WTC11 (cell line): ENCODE results near the gene RELL1. TPM values are rescaled to one million over a fixed set of nuclear protein-coding genes. Genes with fewer than 3 reads are reported as not detected.

Experiments used
- CDX4 ChIP-seq: fragments of 250-450 bp; sonication (Bioruptor Pico); IDR thresholded peaks from 2 replicates; pipeline ENCODE4 v1.9.0; 2021; ENCODE audit warnings: moderate library complexity, mild to moderate bottlenecking, inconsistent platforms, borderline replicate concordance
- CREM ChIP-seq: sonication (generic); formaldehyde crosslinking; IDR thresholded peaks from 2 replicates; pipeline ENCODE4 v1.8.1; 2022; ENCODE audit warnings: mild to moderate bottlenecking, missing genetic modification reagents, moderate library complexity
- CTCF ChIP-seq: fragments of 200-600 bp; IDR thresholded peaks from 2 replicates; pipeline ENCODE4 v1.8.0; 2022; ENCODE audit warnings: antibody characterized with exemption
- E2F5 ChIP-seq: sonication (generic); formaldehyde crosslinking; IDR thresholded peaks from 2 replicates; pipeline ENCODE4 v1.8.1; 2022; ENCODE audit warnings: mild to moderate bottlenecking, moderate library complexity, missing genetic modification reagents
- ELF4 ChIP-seq: sonication (generic); formaldehyde crosslinking; IDR thresholded peaks from 2 replicates; pipeline ENCODE4 v1.8.1; 2022; ENCODE audit warnings: low read depth, mild to moderate bottlenecking, moderate library complexity, missing genetic modification reagents
- EMX1 ChIP-seq: fragments of 250-450 bp; sonication (Bioruptor Pico); IDR thresholded peaks from 2 replicates; pipeline ENCODE4 v1.8.0; 2021; ENCODE audit warnings: mild to moderate bottlenecking
- ETV6 ChIP-seq: sonication (generic); formaldehyde crosslinking; IDR thresholded peaks from 2 replicates; pipeline ENCODE4 v1.8.1; 2022; ENCODE audit warnings: mild to moderate bottlenecking, missing genetic modification reagents
- FOXK1 ChIP-seq: sonication (generic); formaldehyde crosslinking; IDR thresholded peaks from 2 replicates; pipeline ENCODE4 v1.8.0; 2022; ENCODE audit warnings: mild to moderate bottlenecking, moderate library complexity, missing genetic modification reagents
- FOXP1 ChIP-seq: sonication (generic); formaldehyde crosslinking; IDR thresholded peaks from 2 replicates; pipeline ENCODE4 v1.8.0; 2022; ENCODE audit warnings: missing genetic modification reagents, mild to moderate bottlenecking, moderate library complexity, borderline replicate concordance
- FOXP4 ChIP-seq: sonication (generic); formaldehyde crosslinking; IDR thresholded peaks from 2 replicates; pipeline ENCODE4 v1.8.0; 2022; ENCODE audit warnings: mild to moderate bottlenecking, missing genetic modification reagents
- GABPB1 ChIP-seq: sonication (generic); formaldehyde crosslinking; IDR thresholded peaks from 2 replicates; pipeline ENCODE4 v1.8.1; 2023; ENCODE audit warnings: mild to moderate bottlenecking, missing genetic modification reagents
- GTF2I ChIP-seq: fragments of 250-450 bp; sonication (Bioruptor Pico); conservative IDR thresholded peaks from 2 replicates; pipeline ENCODE4 v1.4.0; 2021; ENCODE audit warnings: mild to moderate bottlenecking
- KAT7 ChIP-seq: sonication (generic); formaldehyde crosslinking; IDR thresholded peaks from 2 replicates; pipeline ENCODE4 v1.8.1; 2023; ENCODE audit warnings: missing genetic modification reagents, mild to moderate bottlenecking, borderline replicate concordance
- MLX ChIP-seq: sonication (generic); formaldehyde crosslinking; IDR thresholded peaks from 2 replicates; pipeline ENCODE4 v1.8.1; 2023; ENCODE audit warnings: mild to moderate bottlenecking, missing genetic modification reagents, moderate library complexity
- MYBL2 ChIP-seq: sonication (generic); formaldehyde crosslinking; IDR thresholded peaks from 2 replicates; pipeline ENCODE4 v1.8.1; 2023; ENCODE audit warnings: mild to moderate bottlenecking, moderate library complexity, missing genetic modification reagents
- NFE2L1 ChIP-seq: sonication (generic); formaldehyde crosslinking; IDR thresholded peaks from 2 replicates; pipeline ENCODE4 v1.8.1; 2023; ENCODE audit warnings: missing genetic modification reagents
- NR3C1 ChIP-seq: sonication (generic); formaldehyde crosslinking; conservative IDR thresholded peaks from 2 replicates; pipeline ENCODE4 v1.8.1; 2023; ENCODE audit warnings: low read depth, mild to moderate bottlenecking, missing genetic modification reagents
- OVOL2 ChIP-seq: fragments of 250-450 bp; sonication (Bioruptor Pico); IDR thresholded peaks from 2 replicates; pipeline ENCODE4 v1.9.0; 2021; ENCODE audit warnings: mild to moderate bottlenecking, borderline replicate concordance
- SMAD3 ChIP-seq: sonication (generic); formaldehyde crosslinking; IDR thresholded peaks from 2 replicates; pipeline ENCODE4 v1.8.0; 2022; ENCODE audit warnings: missing genetic modification reagents, mild to moderate bottlenecking, borderline replicate concordance
- SP1 ChIP-seq: sonication (generic); formaldehyde crosslinking; conservative IDR thresholded peaks from 2 replicates; pipeline ENCODE4 v1.8.1; 2022; ENCODE audit warnings: missing genetic modification reagents
- STAT6 ChIP-seq: sonication (generic); formaldehyde crosslinking; conservative IDR thresholded peaks from 2 replicates; pipeline ENCODE4 v1.8.1; 2023; ENCODE audit warnings: mild to moderate bottlenecking, low read depth, missing genetic modification reagents, moderate library complexity
- TCF7 ChIP-seq: sonication (generic); formaldehyde crosslinking; IDR thresholded peaks from 2 replicates; pipeline ENCODE4 v1.8.0; 2022; ENCODE audit warnings: mild to moderate bottlenecking, low read depth, missing genetic modification reagents, moderate library complexity
- TEAD1 ChIP-seq: sonication (generic); formaldehyde crosslinking; IDR thresholded peaks from 2 replicates; pipeline ENCODE4 v1.8.0; 2022; ENCODE audit warnings: mild to moderate bottlenecking, missing genetic modification reagents
- ZNF219 ChIP-seq: sonication (generic); formaldehyde crosslinking; IDR thresholded peaks from 2 replicates; pipeline ENCODE4 v1.8.0; 2023; ENCODE audit warnings: missing genetic modification reagents, mild to moderate bottlenecking, borderline replicate concordance
- total RNA-seq: library from RNA; stranded (reverse); gene quantifications from 3 replicates; pipeline ENCODE4 v1.2.3, GENCODE V29; 2021

The RELL1 gene
- total RNA-seq, 1 experiment from 2014 or later = 14.4 TPM

GRCh38 chr4:37685823-37686372, 278 bp downstream of the RELL1 start (continued):
- TF ChIP-seq STAT6 (CRISPR knock-in tag) (no peak), E2F5 (CRISPR knock-in tag) (peak; percentile 75), MLX (CRISPR knock-in tag) (no peak), TEAD1 (CRISPR knock-in tag) (no peak), KAT7 (CRISPR knock-in tag) (no peak), NR3C1 (CRISPR knock-in tag) (no peak), SP1 (CRISPR knock-in tag) (no peak), SMAD3 (CRISPR knock-in tag) (no peak), ETV6 (peak; percentile 47; the same call in 1 of the 2 replicates), NFE2L1 (CRISPR knock-in tag) (peak; percentile 38; the same call in 1 of the 2 replicates), EMX1 (CRISPR knock-in tag) (no peak), CREM (CRISPR knock-in tag) (0 out of 2 replicates have a peak, but pooled peaks have one; percentile 21), TCF7 (CRISPR knock-in tag) (no peak), GTF2I (CRISPR knock-in tag) (no peak), FOXK1 (CRISPR knock-in tag) (no peak), FOXP4 (CRISPR knock-in tag) (peak; percentile 67; the same call in 1 of the 2 replicates), GABPB1 (CRISPR knock-in tag) (no peak), CTCF (no peak), MYBL2 (CRISPR knock-in tag) (peak; percentile 79; the same call in 1 of the 2 replicates), CDX4 (no peak), OVOL2 (CRISPR knock-in tag) (no peak), ELF4 (CRISPR knock-in tag) (no peak), ZNF219 (0 out of 2 replicates have a peak, but pooled peaks have one; percentile 31), FOXP1 (peak; percentile 82)
